ENCODE results near the gene TSHZ3.

Gene TSHZ3

GRCh38 chr19:31347354-31347753, 1.9 kb downstream of the TSHZ3 start:
- in situ Hi-C loops (cut with MboI; ENCODE audit: low pct_unique_long_range_greater_than_20kb, low sequenced_read_pairs, unreplicated experiment): no loop called here
- no peak for DNase-seq (ENCODE audit: low spot score)
- no peak for TF ChIP-seq CTCF (IDR thresholded peaks at IDR 0.05; ENCODE audit: extremely low read depth, insufficient read depth, missing control alignments)

DNA sequence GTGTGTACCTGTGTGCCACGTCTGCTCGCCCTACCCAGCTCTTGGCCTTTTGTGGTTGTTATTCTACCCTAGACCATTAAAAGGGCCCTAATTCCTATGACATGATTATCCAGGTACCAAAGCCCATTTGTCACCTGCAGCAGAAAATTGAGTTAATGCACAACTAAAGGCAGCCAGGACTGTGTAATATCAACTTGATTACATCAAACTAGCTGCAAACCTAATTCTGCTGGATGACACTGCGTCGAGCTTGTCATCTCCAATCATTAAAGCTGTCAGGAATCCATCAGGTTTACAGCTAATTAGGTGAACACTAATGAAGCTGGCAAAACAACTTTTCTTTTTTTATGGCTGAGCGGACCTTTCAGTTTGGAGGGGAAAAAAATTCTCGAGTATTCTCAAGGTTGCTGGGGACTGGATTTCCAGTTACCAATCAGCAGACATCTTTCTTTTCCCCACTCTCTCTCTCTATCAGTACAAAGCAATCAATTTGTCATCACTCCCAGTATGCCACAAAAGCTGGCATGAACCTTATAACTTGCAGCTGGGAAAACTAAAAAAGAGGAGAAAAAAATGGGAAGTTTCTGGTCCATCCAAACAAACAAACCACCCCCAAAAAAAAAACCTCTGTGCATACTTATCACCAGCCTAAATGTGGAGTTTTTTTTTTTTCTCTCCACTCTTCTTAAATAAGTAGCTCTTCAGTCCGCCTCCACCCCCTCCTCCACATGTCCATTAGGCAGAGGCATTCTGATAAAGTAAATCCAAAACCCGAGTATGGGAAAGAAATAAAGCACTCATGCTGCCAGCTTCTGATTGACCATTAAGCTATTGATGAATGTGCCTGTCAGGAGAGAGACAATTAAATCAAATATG, 2.8 kb downstream of the TSHZ3 start:
- no peak for TF ChIP-seq CTCF (IDR thresholded peaks at IDR 0.05; ENCODE audit: extremely low read depth, insufficient read depth, missing control alignments)
- DNase-seq (ENCODE audit: low spot score): no peak
- in situ Hi-C loops (cut with MboI; ENCODE audit: low pct_unique_long_range_greater_than_20kb, low sequenced_read_pairs, unreplicated experiment): no loop called here

- no peak for DNase-seq (ENCODE audit: low spot score)
- TF ChIP-seq CTCF (IDR thresholded peaks at IDR 0.05; ENCODE audit: extremely low read depth, insufficient read depth, missing control alignments): no peak
- in situ Hi-C loops (cut with MboI; ENCODE audit: low pct_unique_long_range_greater_than_20kb, low sequenced_read_pairs, unreplicated experiment): no loop called here
Measured at GRCh38 chr19:31344403-31344802, 4.8 kb downstream of the TSHZ3 start.

DNA sequence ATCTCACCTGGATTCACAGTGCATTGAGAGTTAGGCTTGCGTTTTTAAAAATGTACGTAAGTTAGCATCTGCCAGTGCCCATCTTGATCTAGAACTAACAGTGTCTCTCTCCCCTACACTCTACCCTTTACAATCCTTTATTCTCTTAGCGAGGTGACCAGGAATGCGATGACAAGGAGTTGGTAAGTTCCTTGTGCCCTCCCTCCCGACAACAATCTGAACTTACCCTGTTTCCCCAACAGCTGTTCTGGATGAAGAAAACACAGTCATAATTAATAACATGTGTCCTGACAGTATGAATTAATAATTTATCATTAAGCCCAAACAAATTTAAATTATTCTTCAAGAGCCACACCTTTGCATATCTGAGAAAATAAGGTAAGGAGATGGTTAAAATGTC, 6.3 kb downstream of the TSHZ3 start:
- in situ Hi-C loops (cut with MboI; ENCODE audit: low pct_unique_long_range_greater_than_20kb, low sequenced_read_pairs, unreplicated experiment): no loop called here
- no peak for TF ChIP-seq CTCF (IDR thresholded peaks at IDR 0.05; ENCODE audit: extremely low read depth, insufficient read depth, missing control alignments)
- DNase-seq (ENCODE audit: low spot score): no peak

GRCh38 chr19:31340042-31341025, 8.9 kb downstream of the TSHZ3 start:
- no peak for TF ChIP-seq CTCF (IDR thresholded peaks at IDR 0.05; ENCODE audit: extremely low read depth, insufficient read depth, missing control alignments)
- DNase-seq (ENCODE audit: low spot score): no peak
- in situ Hi-C loops (cut with MboI; ENCODE audit: low pct_unique_long_range_greater_than_20kb, low sequenced_read_pairs, unreplicated experiment): no loop called here

DNA sequence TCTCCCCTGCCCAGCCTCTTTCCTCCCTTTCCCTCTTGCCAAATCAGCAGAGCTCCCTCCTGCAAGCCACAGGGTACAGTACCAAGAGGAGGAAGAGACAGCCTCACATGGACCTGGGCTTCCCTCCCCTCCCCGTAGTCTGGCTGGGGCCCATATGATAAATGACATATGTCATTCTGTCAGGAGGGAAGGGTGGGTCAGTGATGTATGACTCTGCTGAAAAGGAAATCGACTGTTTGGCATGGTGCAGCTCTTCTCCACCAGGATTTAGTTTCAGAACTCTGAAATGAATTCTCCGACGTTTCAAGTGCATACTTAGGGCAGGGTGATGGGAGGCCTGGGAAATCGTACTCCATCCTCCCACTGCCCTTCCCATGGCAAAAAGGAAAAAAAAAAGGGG, 9.8 kb downstream of the TSHZ3 start:
- no peak for DNase-seq (ENCODE audit: low spot score)
- no peak for TF ChIP-seq CTCF (IDR thresholded peaks at IDR 0.05; ENCODE audit: extremely low read depth, insufficient read depth, missing control alignments)
- in situ Hi-C loops (cut with MboI; ENCODE audit: low pct_unique_long_range_greater_than_20kb, low sequenced_read_pairs, unreplicated experiment): no loop called here
